ENCODE data around the gene THRSP.

DNA sequence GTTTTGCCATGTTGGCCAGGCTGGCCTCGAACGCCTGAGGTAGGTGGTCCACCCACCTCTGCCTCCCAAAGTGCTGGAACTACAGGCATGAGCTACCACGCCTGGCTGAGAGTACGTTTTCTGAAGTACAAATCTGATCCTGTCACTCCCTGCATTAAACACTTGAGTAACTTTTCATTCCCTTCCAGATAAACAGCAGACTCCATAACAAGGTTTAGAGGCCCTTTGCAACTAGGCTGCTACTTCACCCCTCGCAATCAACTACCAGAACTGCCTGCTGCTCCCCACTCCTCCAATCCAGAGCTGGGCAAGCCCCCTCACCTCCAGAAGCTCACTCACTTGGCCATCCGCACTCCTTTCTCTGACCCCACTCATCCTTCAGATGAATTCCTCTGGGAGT, 42.0 kb upstream of the THRSP start:
- TF ChIP-seq POLR2A (IDR thresholded peaks at IDR 0.05) (no peak), POLR2AphosphoS5 (IDR thresholded peaks at IDR 0.05) (no peak)
- TF ChIP-seq, protein P1, sequence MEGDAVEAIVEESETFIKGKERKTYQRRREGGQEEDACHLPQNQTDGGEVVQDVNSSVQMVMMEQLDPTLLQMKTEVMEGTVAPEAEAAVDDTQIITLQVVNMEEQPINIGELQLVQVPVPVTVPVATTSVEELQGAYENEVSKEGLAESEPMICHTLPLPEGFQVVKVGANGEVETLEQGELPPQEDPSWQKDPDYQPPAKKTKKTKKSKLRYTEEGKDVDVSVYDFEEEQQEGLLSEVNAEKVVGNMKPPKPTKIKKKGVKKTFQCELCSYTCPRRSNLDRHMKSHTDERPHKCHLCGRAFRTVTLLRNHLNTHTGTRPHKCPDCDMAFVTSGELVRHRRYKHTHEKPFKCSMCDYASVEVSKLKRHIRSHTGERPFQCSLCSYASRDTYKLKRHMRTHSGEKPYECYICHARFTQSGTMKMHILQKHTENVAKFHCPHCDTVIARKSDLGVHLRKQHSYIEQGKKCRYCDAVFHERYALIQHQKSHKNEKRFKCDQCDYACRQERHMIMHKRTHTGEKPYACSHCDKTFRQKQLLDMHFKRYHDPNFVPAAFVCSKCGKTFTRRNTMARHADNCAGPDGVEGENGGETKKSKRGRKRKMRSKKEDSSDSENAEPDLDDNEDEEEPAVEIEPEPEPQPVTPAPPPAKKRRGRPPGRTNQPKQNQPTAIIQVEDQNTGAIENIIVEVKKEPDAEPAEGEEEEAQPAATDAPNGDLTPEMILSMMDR (IDR thresholded peaks at IDR 0.05), result no peak

All from stomach (tissue), 4 donors.